ENCODE data around the gene TGM1.
A peak's percentile ranks its signal among the peaks of the same experiment; 100 is the strongest.

The TGM1 gene

GRCh38 chr14:24270537-24271133, 7.7 kb upstream of the TGM1 start:
- peak in 1 of 14 donors; percentile 15 for DNase-seq

DNA sequence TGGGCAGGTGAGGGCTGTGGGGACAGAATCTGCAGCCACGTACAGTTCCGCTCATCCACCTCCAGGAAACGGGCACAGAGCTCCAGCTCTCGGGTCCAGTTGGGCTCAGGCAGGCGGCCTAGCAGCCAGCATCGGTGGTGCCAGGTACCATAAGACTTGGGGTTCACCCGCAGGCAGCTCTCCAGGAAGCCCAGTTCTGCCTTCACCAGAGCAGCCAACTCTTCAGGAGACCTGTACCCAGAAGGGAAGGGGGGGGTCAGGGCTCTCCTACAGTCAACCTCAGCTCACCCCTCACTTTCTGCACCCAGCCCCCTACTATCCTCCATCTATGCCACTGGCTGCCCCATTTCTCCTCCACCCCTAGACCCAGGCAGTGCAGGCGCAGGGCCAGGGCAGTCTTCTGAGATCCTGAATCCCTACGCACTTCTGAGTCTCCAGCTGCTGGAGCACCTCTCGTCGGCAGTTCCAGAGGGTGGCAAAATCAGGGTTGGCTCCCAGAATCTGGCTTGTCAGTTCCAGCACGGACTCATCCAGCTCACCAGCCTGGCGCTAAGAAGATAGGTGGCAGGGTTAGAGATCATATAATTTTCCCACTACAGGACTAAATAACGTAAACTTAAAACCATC, 7.0 kb upstream of the TGM1 start:
- no peak for DNase-seq

- DNase-seq, result no peak
These were observed 6.4 kb upstream of the TGM1 start for GRCh38 chr14:24269368-24269767.

DNA sequence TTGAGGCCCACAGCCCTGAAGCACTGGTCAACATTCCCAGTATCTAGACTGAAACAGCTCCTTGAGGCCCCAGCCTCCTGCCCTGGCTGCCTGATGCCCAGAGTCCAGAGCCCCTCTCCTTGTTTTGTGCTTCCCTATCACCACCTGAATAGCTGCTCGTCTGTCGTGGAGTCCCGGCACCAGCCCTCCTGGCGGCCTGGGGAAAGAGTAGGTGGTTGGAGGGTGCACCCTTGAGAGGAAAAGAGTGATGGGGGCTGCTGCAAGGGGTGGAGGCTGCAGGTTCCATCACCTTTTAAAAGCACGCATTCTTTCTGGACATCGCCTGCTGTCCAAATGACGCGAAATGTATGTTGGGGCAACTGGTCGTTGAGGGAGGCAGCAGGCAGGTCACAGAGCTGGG, 5.2 kb upstream of the TGM1 start:
- DNase-seq, result no peak

DNA sequence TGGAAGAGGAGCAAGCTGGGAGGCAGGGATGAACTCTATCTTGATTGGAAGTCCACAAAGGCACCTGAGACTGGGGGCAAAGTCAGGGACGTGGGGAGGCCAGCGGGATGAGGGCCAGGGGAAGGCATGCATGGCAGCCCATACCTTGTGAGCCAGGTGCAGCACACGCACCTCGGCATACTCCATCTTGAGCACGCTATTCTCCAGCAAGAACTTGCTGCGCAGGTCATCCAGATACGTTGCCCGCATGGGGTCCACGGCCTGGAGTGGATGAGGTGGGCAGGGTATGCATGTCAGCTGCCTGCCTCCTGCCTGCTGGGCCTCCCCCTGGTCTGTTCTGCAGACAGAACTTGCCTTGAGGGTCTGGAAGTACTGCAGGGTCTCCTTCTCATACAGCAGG, 4.5 kb upstream of the TGM1 start:
- no peak for DNase-seq

- no peak for DNase-seq
These were observed 3.6 kb upstream of the TGM1 start for GRCh38 chr14:24266344-24267244.

DNA sequence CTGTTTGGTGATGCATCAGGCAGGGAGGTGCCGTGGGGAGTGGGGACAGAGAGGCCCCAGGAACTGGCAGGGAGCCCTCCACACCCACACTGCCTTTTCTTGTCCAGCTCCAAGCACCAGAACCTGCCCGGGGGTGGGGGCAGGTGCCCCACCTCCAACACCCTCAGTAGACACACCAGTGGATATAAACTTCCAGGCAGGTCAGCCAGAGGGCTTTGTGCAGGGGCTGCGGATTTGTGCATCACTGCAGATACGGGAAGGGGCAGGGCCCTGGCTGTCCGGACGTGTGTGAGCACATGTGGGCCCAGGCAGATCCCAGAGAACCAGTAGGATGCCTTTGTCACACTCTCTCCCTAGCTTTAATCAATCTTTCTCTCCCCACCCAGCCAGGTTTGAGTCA, 1.3 kb upstream of the TGM1 start:
- no peak for DNase-seq

- DNase-seq, result no peak
These were observed 871 bp upstream of the TGM1 start for GRCh38 chr14:24263848-24264247.

DNA sequence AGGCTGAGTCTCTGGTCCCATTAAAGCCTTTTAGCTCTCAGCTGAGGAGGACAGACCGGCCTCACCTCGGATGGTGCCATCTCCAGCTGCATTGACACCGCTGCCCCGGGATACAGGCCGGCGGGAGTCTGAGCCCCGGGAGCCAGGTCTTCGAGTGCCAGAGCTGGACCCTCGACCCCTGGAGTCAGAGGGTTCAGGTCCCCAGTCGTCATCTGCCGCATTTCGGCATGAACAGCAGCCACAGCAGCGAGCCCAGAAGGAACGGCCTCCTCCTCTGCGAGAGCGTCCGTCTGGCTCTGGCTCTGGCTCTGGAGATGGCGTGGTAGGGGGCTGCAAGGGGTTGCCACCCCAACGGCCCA, 1.0 kb downstream of the TGM1 start:
- no peak for DNase-seq

DNA sequence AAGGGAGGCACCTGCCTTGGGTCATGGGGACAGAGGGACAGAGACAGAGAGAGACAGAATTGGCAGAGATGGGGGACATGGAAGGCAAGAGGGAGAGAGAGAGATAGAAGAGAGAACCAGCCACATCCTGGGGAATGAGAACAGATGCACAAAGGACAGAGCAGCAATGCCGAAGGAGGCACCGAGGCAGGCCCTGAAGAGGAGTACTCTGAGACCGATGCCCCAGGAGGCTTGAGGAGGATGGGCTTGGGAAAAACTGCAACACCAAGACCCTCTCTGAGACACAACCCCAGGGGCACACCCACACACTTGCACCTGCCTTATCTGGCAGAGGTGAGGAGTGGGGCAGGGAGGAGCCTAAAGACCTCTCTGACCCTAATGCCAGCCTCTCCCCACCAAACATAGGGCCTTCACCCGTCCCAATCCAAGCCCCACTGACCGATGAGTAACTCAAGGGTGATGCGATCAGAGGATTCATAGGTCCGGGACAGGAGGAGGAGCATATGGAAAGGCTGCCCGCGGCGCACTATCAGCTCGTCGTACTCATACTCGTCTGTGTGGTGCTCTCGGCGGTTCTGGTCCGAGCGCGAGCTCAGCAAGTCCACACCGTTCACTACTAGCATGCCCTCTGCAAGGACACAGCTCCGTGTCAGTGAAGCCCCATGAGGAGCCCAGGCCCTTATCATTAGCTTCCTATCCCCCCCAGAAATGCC, 1.6 kb downstream of the TGM1 start:
- DNase-seq, result no peak

DNA sequence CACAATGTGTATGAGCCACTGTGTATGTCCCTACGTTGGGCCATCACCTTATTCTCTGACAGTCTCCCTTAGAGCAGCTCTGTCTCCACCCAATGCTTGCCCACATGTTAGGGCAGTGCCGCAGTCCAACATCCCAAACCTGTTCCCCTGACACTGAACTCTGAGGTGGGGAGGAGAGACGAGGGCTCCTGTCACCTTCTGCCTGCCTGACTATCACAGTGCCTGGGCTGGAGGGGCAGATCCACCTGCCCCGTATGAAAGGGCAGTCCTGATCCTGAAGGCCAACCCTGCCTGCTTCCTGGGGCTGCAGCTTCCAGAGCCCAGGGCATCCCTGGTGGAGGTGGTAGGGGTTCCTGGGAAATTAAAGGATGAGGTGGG, 2.2 kb downstream of the TGM1 start:
- no peak for DNase-seq

GRCh38 chr14:24260026-24260779, 2.8 kb downstream of the TGM1 start:
- DNase-seq, result no peak

GRCh38 chr14:24259282-24260025, 3.5 kb downstream of the TGM1 start:
- no peak for DNase-seq

DNA sequence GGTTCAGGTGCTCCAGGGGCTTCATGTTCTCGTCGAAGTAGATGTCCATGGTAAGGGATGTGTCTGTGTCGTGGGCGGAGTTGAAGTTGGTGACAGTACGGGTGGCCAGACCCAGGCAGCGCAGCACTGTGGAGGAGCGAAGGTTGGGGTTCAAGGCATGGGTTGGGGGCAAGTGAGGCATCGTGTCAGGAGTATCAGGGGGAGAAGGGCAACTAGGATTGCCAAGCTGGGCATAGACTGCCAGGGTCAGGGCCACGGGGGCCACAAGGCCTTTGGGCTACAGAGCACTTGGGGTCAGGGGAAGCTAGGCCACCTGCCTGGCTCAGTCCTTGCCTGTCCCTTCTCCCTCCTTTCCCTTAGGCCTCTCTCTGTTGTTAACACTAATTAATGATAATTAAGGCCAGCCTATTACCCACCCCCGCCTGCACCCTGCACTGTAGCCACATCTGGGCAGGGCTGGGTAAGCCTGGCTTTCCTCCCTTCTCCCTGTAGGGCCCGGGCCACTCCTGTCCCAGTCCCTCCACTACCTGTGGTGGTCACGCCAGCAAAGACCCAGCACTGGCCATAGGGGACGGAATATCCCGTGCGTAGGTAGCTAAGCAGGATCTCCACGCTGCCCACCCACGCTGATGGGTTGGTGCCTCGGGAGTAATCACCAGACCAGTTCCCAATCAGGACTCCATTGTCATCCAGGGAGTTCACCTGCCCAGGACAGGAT, 4.3 kb downstream of the TGM1 start:
- no peak for DNase-seq

DNA sequence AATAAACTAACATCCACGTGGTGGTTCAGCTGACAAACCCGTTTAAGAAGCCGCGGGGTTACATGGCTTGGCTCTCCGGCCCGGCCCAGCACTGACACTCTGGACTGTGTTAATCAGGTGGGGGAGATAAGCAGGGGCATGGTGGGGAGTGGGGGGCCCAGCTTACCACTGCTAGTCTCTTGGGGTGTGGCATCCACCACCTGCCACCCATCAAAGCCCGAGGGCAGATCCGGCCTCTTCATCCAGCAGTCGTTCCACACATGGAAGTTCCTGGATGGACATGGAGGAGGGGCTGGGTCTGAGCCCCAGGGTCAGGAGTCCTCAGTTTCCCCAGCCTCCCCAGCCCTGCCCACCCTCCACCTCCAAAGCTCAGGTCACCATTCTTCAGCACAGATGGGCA, 4.9 kb downstream of the TGM1 start:
- DNase-seq, result no peak

GRCh38 chr14:24256960-24257359, 6.0 kb downstream of the TGM1 start:
- DNase-seq, result no peak

DNA sequence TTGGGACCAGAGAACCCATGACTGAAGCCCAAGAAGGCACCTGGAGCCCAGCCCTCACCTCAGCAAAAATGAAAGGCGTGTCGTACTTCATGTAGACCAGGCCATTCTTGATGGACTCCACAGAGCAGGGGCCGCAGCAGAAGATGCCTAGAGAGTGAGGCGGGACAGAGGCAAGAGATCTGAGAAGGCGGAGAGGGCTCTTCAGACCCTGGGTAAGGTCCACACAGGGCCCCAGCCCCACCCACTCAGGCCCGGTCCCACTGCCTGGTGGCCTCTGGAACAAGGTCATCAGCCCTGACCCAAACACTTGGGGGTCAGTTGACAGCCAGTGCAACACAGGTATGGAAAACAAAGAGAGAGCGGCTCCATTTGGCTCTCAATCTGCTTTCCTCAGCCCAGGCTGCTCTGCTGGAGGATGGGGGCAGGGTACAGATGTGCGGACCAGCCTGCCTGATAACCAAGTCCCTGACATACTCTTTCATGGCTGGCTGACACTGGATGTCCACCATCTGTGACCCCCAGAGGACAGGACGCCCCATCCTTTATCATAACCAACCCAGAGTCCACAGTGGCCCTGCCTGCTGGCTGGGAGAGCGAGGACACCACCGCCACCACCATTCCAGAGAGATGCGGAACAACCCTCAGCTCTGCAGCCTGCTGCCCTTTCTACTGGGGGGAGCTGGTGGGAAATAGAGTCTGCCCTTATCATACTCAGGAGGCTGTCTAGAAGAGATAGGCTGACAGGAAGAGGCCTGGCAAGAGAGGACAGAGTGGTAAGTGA, 6.9 kb downstream of the TGM1 start:
- no peak for DNase-seq

DNA sequence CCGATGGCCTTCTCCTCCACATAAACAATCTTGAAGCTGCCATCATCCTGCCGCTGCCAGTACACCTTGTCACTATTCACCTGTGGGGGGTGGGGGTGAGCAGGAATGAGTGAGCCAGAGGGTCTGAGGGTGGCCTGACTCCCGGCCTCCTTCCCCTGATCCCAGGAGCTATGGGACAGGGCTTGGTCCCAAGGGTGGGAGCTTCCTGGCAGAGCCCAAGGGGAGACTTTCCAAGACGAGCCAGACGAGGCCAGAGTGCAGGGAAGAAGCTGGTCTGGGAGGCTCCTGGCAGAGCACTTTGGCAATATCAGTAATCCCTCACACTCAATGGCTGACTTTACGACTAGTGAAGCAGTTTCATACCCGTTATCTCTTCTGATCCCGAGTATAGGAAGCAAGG, 7.5 kb downstream of the TGM1 start:
- DNase-seq, result no peak

- no peak for DNase-seq
These were observed 8.2 kb downstream of the TGM1 start for GRCh38 chr14:24254630-24255392.

All from C1 segment of cervical spinal cord (tissue), 14 donors.